Measurements from ENCODE around the gene TFCP2.

TFCP2 gene

DNA sequence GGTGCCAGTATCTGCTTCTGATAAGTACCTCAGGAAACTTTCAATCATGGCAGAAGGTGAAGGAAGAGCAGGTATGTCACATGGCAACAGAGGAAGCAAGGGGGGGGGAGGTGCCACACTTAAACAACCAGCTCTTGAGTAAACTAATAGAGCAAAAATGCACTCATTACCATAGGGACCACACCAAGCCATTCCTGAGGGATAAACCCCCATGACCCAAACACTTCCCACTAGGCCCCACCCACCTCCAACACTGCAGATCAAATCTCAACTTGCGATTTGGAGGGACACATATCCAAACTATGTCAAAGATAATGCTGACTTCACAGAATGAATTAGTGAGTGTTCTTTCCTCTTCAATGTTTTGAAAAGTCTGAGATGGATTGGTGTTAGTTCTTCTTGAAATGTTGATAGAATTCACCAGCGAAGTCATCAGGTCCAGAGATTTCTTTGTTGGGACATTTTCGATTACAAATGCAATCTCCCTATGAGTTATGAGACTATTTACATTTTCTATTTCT, 16.6 kb downstream of the TFCP2 start:
- DNase-seq (ENCODE audit: low read depth, low spot score): no peak

DNA sequence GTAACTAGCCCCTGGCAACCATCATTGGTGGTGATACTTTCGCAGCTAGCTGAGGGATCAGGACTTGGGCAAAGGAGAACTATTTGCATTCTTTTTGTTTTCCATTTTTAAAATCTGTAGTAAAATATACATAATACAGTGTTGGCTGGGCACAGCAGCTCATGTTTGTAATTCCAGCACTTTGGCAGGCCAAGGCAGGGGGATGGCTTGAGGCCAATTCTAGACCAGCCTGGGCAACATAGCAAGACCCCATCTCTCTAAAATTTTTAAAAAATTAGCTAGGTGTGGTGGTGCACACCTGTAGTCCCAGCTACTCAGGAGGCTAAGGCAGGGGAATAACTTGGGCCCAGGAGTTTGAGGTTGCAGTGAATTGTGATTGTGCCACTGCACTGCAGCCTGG, 20.0 kb downstream of the TFCP2 start:
- no peak for DNase-seq (ENCODE audit: low read depth, low spot score)

DNA sequence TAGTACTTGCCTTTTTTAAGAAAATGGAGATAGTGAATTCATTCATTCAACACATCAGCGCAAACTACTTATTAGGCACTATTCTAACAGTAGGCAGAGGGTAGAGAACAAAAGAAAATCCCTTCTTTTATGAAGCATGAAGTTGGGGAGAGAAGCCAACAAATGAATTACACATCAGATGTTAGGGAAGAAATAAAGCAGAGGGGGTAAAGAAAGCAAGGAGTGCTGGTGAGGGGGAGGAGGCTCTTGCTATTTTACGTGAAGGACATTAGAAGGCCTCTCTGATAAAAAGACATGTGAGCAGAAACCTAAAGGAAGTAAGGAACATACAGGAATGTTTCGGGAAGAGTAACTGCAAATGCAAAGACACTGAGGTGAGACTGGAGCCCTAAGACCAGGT, 22.2 kb downstream of the TFCP2 start:
- no peak for DNase-seq (ENCODE audit: low read depth, low spot score)

DNA sequence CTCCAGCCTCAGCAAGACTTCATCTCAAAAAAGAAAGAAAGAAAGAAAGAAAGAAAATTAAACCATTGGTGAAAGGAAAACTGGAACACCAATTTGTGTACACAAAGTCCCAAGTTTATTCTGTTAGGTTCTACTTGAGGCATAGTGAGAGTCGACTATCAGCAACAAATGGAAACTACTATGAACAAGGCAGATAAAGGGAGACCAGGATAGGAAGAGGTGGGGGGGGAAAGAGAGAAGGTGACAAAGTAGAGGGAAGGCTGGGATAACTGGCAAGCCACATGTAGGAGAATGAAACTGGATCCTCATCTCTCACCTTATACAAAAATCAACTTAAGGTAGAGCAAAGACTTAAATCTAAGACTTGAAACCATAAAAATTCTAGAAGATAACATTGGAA, 25.6 kb downstream of the TFCP2 start:
- no peak for DNase-seq (ENCODE audit: low read depth, low spot score)

DNA sequence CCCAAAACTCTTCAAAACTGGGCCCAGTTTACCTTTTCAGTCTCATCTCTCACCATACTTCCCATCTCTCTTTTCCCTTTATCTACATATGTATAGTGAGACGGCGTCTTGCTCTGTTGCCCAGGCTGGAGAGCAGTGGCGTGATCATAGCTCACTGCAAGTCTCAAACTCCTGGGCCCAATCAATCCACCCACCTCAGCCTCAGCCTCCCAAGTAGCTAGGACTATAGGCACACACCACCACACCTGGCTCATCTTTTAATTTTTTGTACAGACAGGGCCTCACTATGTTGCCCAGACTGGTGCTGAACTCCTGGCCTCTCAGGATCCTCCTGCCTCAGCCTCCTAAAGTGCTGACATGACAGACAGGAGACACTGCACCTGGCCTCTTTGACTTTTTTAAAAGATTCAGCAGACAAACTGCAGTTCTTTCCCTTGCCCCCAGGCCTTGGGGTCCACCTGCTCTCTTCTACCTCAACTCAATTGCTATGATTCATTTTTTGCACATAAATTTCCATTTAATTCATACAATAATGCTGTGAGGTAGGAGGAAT, 33.6 kb downstream of the TFCP2 start:
- no peak for DNase-seq (ENCODE audit: low read depth, low spot score)

DNA sequence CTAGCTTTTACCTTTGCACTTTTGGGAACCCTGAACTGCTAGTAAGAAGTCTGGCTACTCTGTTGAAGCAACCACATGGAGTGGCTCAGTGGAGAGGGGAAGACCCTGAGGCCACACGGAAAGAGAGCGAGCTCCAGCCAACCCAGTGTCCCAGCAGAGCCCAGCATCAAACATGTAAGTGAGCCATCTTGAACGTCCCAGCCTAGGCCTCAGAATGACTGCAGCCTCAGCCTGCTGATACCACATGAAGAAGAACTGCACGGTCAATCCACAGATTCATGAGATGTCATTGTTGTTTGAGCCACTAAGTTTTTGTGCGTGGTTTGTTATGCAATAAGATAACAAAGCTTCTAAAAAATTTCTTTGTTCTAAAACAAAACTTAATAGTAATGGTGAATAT, 40.2 kb downstream of the TFCP2 start:
- DNase-seq (ENCODE audit: low read depth, low spot score): no peak

DNA sequence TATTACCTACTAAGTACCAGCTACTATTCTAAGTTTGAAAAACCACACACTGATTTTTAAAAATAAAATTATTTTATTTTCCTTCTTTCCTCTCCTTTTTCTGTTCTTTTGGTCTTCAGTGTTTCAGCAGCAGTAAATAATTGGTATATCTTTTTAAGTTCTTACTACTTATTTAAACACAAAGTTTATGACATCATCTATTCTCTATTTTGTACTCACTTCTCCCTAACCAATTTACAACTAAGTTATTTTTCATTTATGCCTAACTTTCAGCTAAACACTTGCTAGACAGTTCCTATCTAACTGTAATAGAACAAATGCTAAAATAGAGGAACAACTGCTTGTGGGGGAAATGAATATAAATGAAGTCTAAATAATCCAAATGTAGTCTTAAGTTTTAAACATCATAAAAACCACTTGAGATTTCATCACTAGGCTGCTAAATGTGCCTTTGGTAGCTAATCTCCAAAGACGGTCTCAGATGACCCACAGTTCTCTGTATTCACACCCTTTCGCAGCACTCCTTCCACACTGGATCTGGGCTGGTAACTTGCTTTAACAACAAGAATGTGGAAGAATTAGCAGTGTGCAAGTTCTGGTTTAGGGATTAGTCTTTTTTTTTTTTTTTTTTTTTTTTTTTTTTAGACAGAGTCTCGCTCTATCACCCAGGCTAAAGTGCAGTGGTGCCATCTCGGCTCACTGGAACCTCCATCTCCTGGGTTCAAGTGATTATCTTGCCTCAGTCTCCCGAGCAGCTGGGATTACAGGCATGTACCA, 41.0 kb downstream of the TFCP2 start:
- DNase-seq (ENCODE audit: low read depth, low spot score): no peak

DNA sequence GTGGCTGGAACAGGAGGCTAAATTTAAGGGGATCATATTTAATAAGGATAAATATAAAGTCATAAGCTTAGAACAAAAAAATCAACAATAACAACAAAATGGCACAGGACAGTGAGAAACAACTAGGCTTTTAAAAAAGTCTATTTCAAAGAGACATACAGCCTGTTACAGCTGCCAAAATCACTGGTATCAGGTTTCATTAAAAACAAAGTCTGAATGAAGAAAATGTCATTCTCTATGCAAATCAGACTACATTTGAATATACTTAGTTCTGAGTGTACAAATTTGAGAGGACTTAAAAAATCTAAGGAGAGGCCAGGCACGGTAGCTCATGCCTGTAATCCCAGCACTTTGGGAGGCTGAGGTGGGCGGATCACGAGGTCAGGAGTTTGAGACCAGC, 44.0 kb downstream of the TFCP2 start:
- DNase-seq (ENCODE audit: low read depth, low spot score): no peak

DNA sequence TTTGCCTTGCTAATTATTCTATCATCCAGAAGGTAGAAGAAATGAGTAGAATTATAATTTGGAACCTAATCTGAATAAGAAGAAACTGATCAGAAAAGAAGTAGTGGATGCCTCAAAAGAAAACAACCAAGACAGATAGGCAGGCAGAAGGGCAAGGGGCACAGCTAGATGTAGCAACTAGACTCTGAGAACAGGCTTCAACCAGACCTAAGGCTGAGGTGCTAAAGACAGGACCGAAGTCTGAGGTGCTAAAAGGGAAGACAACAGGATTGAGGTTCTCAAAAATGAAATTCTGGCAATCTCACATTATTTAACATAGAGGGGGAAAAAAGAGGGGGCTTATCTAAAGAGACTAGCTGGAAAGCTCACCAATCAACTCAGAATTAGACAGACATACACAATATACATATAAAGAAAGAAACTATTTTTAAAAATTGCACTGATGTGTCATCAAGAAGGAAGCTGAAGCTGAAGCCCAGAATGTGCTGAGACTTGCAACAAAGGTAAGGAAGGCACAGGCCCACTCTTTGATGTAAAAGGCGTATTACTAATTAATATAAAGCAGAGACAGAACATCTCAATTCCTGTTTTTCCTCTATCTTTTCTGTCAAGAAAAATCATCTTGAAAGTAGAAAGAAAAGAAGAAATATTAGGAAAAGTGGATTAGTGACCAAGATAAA, 45.7 kb downstream of the TFCP2 start:
- DNase-seq (ENCODE audit: low read depth, low spot score): no peak

DNA sequence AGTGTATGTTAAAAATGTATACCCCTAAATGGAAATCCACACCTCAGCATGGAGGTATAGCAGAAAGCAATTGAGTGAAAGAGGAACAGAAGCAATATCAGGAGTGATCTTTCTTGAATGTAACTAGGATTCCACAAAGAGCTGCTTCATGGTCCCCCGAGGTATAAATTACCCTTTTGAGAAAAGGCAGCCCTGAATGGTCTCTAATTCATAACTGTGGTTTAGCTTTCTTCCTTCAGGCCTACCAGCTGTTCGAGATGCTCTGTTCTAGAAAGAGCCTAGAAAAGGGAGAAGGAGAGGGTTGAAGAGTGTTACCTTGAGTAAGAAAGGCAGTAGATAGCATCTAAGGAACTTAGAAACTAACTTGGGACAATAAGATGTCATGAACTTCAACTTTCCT, 46.6 kb downstream of the TFCP2 start:
- DNase-seq (ENCODE audit: low read depth, low spot score): no peak

DNA sequence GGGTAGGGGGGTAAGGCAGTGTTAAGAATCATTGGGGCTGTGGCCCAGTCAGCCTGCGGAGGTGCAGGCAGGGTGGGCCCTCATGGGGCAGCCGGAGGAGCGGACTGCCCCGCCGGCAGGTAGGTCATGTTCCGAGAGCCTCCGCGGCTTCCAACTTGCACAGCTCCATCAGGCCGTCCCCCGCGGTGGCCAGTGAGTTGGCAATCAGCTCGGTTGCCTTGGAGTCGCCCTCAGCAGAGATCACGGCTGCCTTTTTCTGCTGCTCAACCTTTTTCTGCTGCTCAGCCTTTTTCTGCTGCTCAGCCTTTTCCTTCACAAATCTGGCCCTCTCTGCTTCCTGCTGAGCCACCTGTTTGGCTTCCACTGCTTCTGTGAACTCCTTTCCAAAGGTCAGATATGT, 48.4 kb downstream of the TFCP2 start:
- no peak for DNase-seq (ENCODE audit: low read depth, low spot score)

DNA sequence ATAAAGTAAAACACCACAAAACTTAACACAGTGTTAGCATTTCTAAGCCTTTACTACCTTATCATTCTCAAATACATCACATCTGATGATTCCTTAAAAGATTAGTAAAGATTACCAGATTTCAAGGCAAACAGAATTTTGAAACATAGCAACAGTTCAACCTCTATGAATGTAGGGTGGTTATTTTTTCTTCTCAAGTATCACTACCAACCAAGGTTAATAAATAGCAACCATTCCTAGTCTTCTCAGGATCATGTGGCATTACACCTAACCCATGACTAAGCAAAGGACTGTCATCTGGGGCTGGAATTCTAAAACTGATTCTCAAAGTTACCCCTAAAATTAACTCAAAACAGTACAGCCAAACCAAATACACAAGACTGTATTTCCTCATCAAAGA, 50.1 kb downstream of the TFCP2 start:
- DNase-seq (ENCODE audit: low read depth, low spot score): no peak

DNA sequence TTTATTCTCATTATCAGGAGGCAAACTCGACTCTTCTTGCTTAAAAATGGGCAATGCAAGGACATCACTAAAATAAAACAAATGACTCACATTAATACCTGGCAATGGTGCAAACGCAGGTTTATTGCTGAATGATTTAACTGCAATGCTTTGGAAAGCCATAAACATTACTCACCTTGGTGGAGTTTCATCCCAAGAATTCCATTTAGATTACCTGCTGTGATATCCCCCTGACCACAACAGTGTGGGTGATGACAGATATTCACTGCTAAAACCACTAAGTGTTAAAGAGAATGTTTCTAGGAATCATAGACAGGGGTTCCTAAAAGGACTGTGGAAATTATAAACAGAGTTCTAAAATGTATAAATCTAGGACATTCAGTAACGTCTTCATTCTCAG, 54.2 kb downstream of the TFCP2 start:
- no peak for DNase-seq (ENCODE audit: low read depth, low spot score)

DNA sequence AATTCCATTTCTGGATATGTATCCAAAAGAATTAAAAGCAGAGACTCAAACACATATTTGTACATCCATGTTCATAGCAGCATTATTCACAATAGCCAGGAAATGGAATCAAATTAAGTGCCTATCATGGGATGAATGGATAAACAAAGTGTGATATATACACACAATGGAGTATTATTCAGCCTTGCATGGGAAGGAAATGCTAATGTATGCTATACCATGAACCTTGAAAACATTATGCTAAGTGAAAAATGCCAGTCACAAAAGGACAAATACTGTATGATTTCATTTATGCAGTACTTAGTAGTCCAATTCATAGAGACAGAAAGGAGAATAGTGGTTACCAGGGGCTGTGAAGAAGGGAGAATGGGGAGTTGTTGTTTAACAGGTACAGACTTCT, 57.4 kb downstream of the TFCP2 start:
- no peak for DNase-seq (ENCODE audit: low read depth, low spot score)

DNA sequence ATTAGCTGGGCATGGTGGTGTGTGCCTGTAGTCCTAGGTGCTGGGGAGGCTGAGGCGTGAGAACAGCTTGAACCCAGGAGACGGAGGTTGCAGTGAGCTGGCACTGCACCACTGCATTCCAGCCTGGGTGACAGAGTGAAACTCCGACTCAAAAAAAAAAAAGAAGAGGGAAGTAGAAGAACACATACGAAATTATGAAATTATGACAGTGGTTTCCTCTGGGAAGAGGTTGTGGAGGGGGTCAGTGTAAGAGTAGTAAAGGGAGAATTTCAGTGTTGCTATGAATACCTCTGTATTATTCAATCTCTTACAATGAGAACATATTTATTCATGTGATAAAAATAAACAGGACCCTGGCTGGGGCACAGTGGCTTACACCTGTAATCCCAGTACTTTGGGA, 64.8 kb downstream of the TFCP2 start:
- no peak for DNase-seq (ENCODE audit: low read depth, low spot score)

DNA sequence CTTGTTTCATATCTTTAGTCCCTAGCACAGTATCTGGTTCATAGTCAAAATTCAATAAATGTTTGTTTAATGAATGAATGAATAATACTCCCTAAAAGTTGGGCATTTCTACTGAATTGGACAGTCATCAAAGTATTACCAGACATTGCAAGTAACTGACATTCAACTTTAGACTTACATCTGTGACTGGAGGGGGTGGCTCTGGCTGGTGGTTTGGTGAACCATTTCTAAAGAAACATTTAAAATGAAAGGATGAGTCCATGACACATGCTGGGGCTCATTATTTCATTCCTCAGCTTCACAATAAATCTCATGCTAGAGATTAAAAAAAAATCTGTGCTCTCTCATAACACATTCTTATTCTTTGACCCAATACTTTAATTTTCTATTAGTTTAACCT, 69.0 kb downstream of the TFCP2 start:
- DNase-seq (ENCODE audit: low read depth, low spot score): no peak

DNA sequence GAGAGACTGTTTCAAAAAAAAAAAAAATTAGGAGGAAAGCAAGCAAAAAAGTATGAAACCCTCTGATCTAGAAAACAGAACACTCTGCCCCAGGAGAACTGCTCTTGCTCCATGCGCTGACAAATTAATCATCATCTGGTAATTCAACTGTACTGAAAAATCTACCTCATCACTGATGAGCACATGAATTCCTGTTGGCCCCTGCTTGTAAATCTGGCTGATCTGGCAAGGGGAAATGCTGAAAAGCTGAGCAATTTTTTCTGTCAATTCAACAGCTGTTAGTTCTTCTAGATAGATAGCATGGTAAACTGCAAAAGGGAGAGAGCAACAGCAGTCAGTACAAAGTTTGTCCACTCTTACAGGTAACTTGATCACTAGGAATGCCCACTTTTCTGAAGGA, 74.3 kb downstream of the TFCP2 start:
- DNase-seq (ENCODE audit: low read depth, low spot score): no peak

DNA sequence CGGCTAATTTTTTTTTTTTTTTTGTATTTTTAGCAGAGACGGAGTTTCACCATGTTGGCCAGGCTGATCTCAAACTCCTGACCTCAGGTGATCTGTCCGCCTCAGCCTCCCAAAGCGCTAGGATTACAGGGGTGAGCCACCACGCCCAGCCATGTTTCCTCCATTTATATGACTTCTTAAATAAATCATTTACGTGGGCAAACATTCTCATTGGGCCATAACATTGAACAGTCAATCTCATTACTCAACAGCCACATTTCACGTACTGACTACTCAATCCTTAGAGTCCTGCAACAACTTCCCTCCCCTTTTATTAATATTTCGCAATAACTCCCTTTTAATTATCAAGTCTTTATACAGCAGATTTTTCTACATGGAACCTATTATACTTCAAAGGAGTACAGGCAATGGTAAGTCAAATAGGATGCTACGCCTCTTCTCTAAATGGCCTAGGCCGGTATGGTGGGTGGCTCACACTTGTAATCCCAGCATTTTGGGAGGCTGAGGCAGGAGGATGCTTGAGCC, 82.2 kb downstream of the TFCP2 start:
- no peak for DNase-seq (ENCODE audit: low read depth, low spot score)

DNA sequence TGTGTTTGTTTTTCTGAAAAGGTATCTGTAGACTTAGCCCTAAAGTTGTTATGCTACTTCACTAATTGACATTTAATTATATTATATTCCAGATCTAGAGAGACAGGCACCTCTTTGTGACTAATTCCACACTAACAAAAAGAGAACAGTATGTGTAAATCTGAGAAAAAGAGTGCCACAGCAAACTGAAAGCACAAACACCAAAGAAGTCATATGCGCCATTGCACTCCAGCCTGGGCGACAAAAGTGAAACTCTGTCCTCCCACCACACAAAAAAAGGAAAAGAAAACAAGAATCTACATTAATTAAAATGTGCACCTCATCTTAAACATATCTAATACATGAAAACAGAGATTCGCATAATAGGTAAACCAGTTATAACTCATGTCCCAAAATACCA, 85.1 kb downstream of the TFCP2 start:
- DNase-seq (ENCODE audit: low read depth, low spot score): no peak

DNA sequence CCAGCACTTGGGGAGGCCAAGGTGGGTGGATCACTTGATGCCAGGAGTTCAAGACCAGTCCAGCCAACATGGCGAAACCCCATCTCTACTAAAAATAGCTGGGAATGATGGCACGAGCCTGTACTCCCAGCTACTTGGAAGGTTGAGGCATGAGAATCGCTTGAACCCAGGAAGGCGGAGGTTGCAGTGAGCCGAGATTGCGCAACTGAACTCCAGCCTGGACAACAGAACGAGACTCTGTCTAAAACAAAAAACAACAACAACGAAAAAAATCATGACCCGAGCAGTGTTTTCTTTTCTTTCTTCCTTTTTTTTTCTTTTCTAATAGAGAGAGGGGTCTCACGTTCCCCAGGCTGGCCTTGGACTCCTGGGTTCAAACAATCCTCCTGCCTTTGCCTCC, 86.0 kb downstream of the TFCP2 start:
- DNase-seq (ENCODE audit: low read depth, low spot score): no peak

DNA sequence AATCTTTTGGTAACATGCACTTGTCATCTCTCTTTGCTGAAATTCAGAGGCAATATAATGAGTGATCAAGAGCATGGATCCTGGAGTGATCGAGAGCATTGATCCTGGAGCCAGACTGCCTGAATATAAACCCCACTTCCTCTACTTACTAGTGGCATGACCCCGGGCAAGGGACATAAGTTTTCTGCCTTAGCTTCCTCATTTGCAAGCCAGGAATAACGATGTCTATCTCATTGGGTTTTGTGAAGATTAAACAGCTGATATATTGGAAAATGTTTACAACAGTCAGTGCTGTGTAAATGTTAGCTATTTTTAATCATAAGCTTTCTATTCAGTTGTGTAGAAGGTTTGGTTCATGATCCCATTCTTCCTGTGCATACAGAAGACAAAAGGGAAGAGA, 87.2 kb downstream of the TFCP2 start:
- no peak for DNase-seq (ENCODE audit: low read depth, low spot score)

DNA sequence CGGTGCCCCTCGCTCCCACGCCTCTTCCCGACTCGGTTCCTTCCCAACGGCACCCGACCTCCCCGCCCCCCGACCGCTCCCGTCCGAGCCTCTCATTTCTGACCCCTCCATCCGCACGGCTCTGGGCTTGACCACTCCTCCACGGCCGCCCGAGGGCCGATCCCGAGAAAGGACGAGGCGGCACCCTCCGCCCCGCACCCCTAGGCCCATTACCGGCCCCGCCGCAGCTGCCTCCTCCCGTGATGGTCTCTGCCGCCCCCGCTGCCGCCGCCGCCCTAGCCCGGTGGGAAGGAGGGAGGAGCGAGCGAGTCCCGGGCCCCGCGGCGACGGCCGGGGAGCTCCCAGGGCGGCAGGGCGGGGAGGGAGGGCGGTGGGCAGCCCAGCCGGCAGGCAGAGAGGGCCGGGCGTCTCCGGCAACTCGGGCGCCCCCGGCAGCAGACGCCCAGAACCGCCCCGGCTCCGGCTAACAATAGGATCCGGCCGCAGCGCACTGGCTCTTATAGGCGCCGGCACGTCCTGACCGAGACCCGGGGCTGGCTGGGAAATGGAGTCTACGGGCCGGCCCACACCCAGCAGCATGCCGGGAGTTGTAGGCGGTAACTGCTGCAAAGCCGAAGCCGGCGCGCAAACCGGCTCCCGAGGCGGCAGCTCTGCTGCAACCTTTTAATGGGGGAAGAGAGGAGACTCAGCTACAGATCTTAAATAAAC, 89.7 kb downstream of the TFCP2 start, which contains the start of gene CSRNP2:
TSS of gene CSRNP2 (minus strand) at position 471 of the 708 bp plus-strand sequence. CDS start 7,035 bp downstream, outside the sequence.
- DNase-seq (ENCODE audit: low read depth, low spot score): peak; percentile 90

Data from activated CD4-positive, CD25-positive, alpha-beta regulatory T cell treated with anti-CD3 and anti-CD28 coated beads, Interleukin-2, amount 50 U/mL, for 16 hours (primary cell).